ENCODE measurements around the gene UBE2I.

UBE2I gene

GRCh38 chr16:1271724-1272413 is 37.6 kb upstream of the UBE2I start (continued):
- TF ChIP-seq, protein P1, sequence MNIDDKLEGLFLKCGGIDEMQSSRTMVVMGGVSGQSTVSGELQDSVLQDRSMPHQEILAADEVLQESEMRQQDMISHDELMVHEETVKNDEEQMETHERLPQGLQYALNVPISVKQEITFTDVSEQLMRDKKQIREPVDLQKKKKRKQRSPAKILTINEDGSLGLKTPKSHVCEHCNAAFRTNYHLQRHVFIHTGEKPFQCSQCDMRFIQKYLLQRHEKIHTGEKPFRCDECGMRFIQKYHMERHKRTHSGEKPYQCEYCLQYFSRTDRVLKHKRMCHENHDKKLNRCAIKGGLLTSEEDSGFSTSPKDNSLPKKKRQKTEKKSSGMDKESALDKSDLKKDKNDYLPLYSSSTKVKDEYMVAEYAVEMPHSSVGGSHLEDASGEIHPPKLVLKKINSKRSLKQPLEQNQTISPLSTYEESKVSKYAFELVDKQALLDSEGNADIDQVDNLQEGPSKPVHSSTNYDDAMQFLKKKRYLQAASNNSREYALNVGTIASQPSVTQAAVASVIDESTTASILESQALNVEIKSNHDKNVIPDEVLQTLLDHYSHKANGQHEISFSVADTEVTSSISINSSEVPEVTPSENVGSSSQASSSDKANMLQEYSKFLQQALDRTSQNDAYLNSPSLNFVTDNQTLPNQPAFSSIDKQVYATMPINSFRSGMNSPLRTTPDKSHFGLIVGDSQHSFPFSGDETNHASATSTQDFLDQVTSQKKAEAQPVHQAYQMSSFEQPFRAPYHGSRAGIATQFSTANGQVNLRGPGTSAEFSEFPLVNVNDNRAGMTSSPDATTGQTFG (tag by site-specific recombination; IDR thresholded peaks at IDR 0.05; ENCODE audit: borderline replicate concordance) = peak; percentile 100
- TF ChIP-seq, protein P2, sequence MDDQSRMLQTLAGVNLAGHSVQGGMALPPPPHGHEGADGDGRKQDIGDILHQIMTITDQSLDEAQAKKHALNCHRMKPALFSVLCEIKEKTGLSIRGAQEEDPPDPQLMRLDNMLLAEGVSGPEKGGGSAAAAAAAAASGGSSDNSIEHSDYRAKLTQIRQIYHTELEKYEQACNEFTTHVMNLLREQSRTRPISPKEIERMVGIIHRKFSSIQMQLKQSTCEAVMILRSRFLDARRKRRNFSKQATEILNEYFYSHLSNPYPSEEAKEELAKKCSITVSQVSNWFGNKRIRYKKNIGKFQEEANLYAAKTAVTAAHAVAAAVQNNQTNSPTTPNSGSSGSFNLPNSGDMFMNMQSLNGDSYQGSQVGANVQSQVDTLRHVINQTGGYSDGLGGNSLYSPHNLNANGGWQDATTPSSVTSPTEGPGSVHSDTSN (CRISPR knock-in tag; IDR thresholded peaks at IDR 0.05) = 0 out of 2 replicates have a peak, but pooled peaks have one; percentile 53
- TF ChIP-seq ZEB2 (tag by site-specific recombination; IDR thresholded peaks at IDR 0.05) = peak; percentile 87
- TF ChIP-seq ZNF184 (tag by site-specific recombination; IDR thresholded peaks at IDR 0.05) = peak; percentile 100
- TF ChIP-seq ZNF354C (tag by site-specific recombination; IDR thresholded peaks at IDR 0.05; ENCODE audit: borderline replicate concordance, low read depth) = 0 out of 2 replicates have a peak, but pooled peaks have one; percentile 28
- TF ChIP-seq ZNF561 (tag by site-specific recombination; IDR thresholded peaks at IDR 0.05; ENCODE audit: borderline replicate concordance) = peak; percentile 100
- TF ChIP-seq ZNF621 (tag by site-specific recombination; IDR thresholded peaks at IDR 0.05) = peak; percentile 99
- peak; percentile 99 for TF ChIP-seq SALL2 (tag by site-specific recombination; IDR thresholded peaks at IDR 0.05; ENCODE audit: borderline replicate concordance)
- TF ChIP-seq ZNF366 (tag by site-specific recombination; conservative IDR thresholded peaks at IDR 0.05) = peak; percentile 49; the same call in 1 of the 2 replicates
- TF ChIP-seq ZNF221 (tag by site-specific recombination; IDR thresholded peaks at IDR 0.05; ENCODE audit: borderline replicate concordance) = peak; percentile 99; the same call in 1 of the 2 replicates
- TF ChIP-seq OSR2 (tag by site-specific recombination; IDR thresholded peaks at IDR 0.05) = 0 out of 2 replicates have a peak, but pooled peaks have one; percentile 42
- TF ChIP-seq ZNF449 (tag by site-specific recombination; IDR thresholded peaks at IDR 0.05) = peak; percentile 80
- peak; percentile 100 for TF ChIP-seq ZNF311 (tag by site-specific recombination; IDR thresholded peaks at IDR 0.05; ENCODE audit: borderline replicate concordance)
- peak; percentile 81 for TF ChIP-seq GLIS1 (tag by site-specific recombination; IDR thresholded peaks at IDR 0.05)
- TF ChIP-seq ZXDB (tag by site-specific recombination; IDR thresholded peaks at IDR 0.05) = peak; percentile 79; the same call in 1 of the 2 replicates
- TF ChIP-seq ZNF248 (tag by site-specific recombination; IDR thresholded peaks at IDR 0.05) = peak; percentile 100
- TF ChIP-seq ZNF37A (tag by site-specific recombination; IDR thresholded peaks at IDR 0.05) = peak; percentile 97
- TF ChIP-seq KLF16 (tag by site-specific recombination; IDR thresholded peaks at IDR 0.05) = peak; percentile 73; the same call in 1 of the 2 replicates
- TF ChIP-seq GLIS2 (tag by site-specific recombination; IDR thresholded peaks at IDR 0.05) = peak; percentile 77
- peak; percentile 99 for TF ChIP-seq ZSCAN30 (tag by site-specific recombination; IDR thresholded peaks at IDR 0.05)
- TF ChIP-seq MYNN (tag by site-specific recombination; IDR thresholded peaks at IDR 0.05; ENCODE audit: borderline replicate concordance) = 0 out of 2 replicates have a peak, but pooled peaks have one; percentile 54
- TF ChIP-seq ZFHX2 (tag by site-specific recombination; conservative IDR thresholded peaks at IDR 0.05) = peak; percentile 52
- TF ChIP-seq ZFP69B (tag by site-specific recombination; IDR thresholded peaks at IDR 0.05) = peak; percentile 67; the same call in 1 of the 2 replicates
- TF ChIP-seq ZNF677 (tag by site-specific recombination; IDR thresholded peaks at IDR 0.05) = peak; percentile 98
- peak; percentile 89 for TF ChIP-seq IKZF3 (tag by site-specific recombination; IDR thresholded peaks at IDR 0.05)
- peak; percentile 100 for TF ChIP-seq ZNF776 (tag by site-specific recombination; IDR thresholded peaks at IDR 0.05; ENCODE audit: borderline replicate concordance)
- peak; percentile 50; the same call in 1 of the 2 replicates for TF ChIP-seq ZNF391 (tag by site-specific recombination; IDR thresholded peaks at IDR 0.05; ENCODE audit: borderline replicate concordance, low read depth)
- TF ChIP-seq ZNF433 (tag by site-specific recombination; IDR thresholded peaks at IDR 0.05; ENCODE audit: low read depth) = peak; percentile 14; the same call in 1 of the 2 replicates
- TF ChIP-seq ZBTB17 (tag by site-specific recombination; IDR thresholded peaks at IDR 0.05) = peak; percentile 54
- peak; percentile 97 for TF ChIP-seq ZNF324 (tag by site-specific recombination; IDR thresholded peaks at IDR 0.05)
- TF ChIP-seq ZNF513 (tag by site-specific recombination; IDR thresholded peaks at IDR 0.05) = peak; percentile 86; the same call in 1 of the 2 replicates

Data from HEK293 (cell line).